Heart right ventricle (tissue), 16 donors: Measurements from ENCODE around the gene TPCN1. TPM values are rescaled to one million over a fixed set of nuclear protein-coding genes. Genes with fewer than 3 reads are reported as not detected.

Experiments used
- ATAC-seq, 8 donors: fragments of 200-7000 bp; cut with Tn5 transposase; one replicate each; pipeline ENCODE4 v1.9.1; 2020; ENCODE audit warnings: mild to moderate bottlenecking in 8 of 8, moderate library complexity in 8 of 8, moderate number of reproducible peaks in 1 of 8
- DNase-seq, 2 donors: peaks; one replicate each; pipeline ENCODE4 v3.0.0-alpha.2; 2020
- H3K27ac ChIP-seq, 10 donors: fragments of 200-600 bp; sonication (generic) in 2 of 10; one replicate each; pipeline versions ENCODE4 v1.5.0 to v1.8.0; 2020 to 2022; ENCODE audit warnings: mild to moderate bottlenecking in 3 of 10
- H3K27me3 ChIP-seq, 7 donors: fragments of 200-600 bp; one replicate each; pipeline ENCODE4 v1.8.0; 2021 to 2022; ENCODE audit warnings: mild to moderate bottlenecking in 2 of 7
- H3K36me3 ChIP-seq, 9 donors: fragments of 200-600 bp; sonication (generic) in 1 of 9; one replicate each; pipeline versions ENCODE4 v1.5.0 to v1.8.0; 2020 to 2022; ENCODE audit warnings: mild to moderate bottlenecking in 2 of 9
- H3K4me1 ChIP-seq, 9 donors: fragments of 200-600 bp; sonication (generic) in 1 of 9; one replicate each; pipeline versions ENCODE4 v1.5.0 to v1.8.0; 2020 to 2022; ENCODE audit warnings: mild to moderate bottlenecking in 4 of 9
- H3K4me3 ChIP-seq, 10 donors: fragments of 200-600 bp; sonication (generic) in 2 of 10; one replicate each; pipeline versions ENCODE4 v1.5.0 to v1.8.0; 2020 to 2022; ENCODE audit warnings: mild to moderate bottlenecking in 7 of 10, moderate library complexity in 2 of 10
- H3K9me3 ChIP-seq, 11 donors: fragments of 200-600 bp in 10 of 11; sonication (generic) in 2 of 11; one replicate each; pipeline versions ENCODE4 v1.5.0 to v1.8.0; 2013 to 2022; ENCODE audit warnings: mild to moderate bottlenecking in 2 of 11, control low read depth in 1 of 11, moderate library complexity in 1 of 11
- CTCF ChIP-seq, 9 donors: fragments of 200-600 bp; sonication (generic) in 2 of 9; IDR thresholded peaks; one replicate each; pipeline versions ENCODE4 v1.5.0 to v1.8.0; 2021 to 2022; ENCODE audit warnings: antibody characterized with exemption in 9 of 9, mild to moderate bottlenecking in 5 of 9, moderate library complexity in 1 of 9
- WGBS, 2 donors: extraction: QIAGEN DNeasy Blood & Tissue Kit; methylation state at CpG; one replicate each; pipeline ENCODE4 v1.1.7; 2013; ENCODE audit warnings: inconsistent platforms in 1 of 2; 5-methylcytosine and 5-hydroxymethylcytosine counted together
- intact Hi-C, 10 donors: fragments of 100-400 bp; cut with DNase I; formaldehyde crosslinking; loops; one replicate each; pipeline versions ENCODE4 v1.11.1 to v1.14.2; 2022
- polyA plus RNA-seq, 2 donors: library from polyadenylated mRNA; stranded (reverse); fragments of 200-250 nt; gene quantifications; one replicate each; pipeline ENCODE4 v1.2.3, GENCODE V29; 2013
- total RNA-seq, 10 donors: library from RNA; stranded (reverse); fragmentation: NEBNext Ultra II Directional in 3 of 10; extraction: Animal tissue kit (Norgen Biotek cat#: 25700) in 3 of 10; gene quantifications; one replicate each; pipeline versions ENCODE4 v1.2.1 to v1.2.4, GENCODE V29; 2021 to 2023
- donor health status: Arrhythmogenic right ventricular cardiomyopathy.
- donor health status: ischemic (EF 13 %, LVEDD 7.1; RV severe dilation, severe dysfunction).
- donor health status: healthy with polysubstance abuse.
- donor health status: DM: no; HTN: yes; CAD: no.
- donor health status: DM: no; HTN: no; CAD: no.
- donor health status: ischemic (EF 25% LVEDD 6.9; RV normal size, moderate dysfunction).
- donor health status: ischemic (EF 25% LVEDD 5.7; RV mildly dilated, moderate dysfunction).
- donor health status: healthy.
- donor health status: DM: yes; HTN: yes; CAD: no.
- donor health status: Ischemic cardiomyopathy.
- donor health status: ischemic (EF 35%, LVEDD 5.7; RV mildly dilated, moderate dysfunction).
- donor health status: nonischemic (EF 11% LVEDD 7.7; RV severe dilation, severe dysfunction).
- donor health status: DM: yes; HTN: yes; CAD: no.
- donor health status: PGD.
- donor health status: ischemic (EF 29% LVEDD 5.4; RV normal size, mild dysfunction).
- donor health status: nonischemic (EF 23%, LVEDD 6.1; RV moderate dilation, normal function).

Gene TPCN1
- total and polyA plus RNA-seq, 12 donors: 16.4 to 163 (median 127) TPM

GRCh38 chr12:113340061-113340460, 118.8 kb downstream of the TPCN1 start:
- Histone ChIP-seq H3K36me3 (no peaks in the 10 kb centered on the region), H3K4me3 (no peak overlapping the region), H3K27me3 (no peaks in the 10 kb centered on the region), H3K9me3 (no peaks in the 10 kb centered on the region), H3K27ac (no peak overlapping the region), H3K4me1 (peaks cover 0 to 12% (median 4%) of the 10 kb centered on the region in 9 donors)
- ATAC-seq (no peak), DNase-seq (no peak)
- no peak for TF ChIP-seq CTCF (IDR thresholded peaks at IDR 0.05)
- 76 to 79% methylated on average over 3 of the region's 3 CpGs for WGBS, 2 donors
- intact Hi-C loops: no loop called here

DNA sequence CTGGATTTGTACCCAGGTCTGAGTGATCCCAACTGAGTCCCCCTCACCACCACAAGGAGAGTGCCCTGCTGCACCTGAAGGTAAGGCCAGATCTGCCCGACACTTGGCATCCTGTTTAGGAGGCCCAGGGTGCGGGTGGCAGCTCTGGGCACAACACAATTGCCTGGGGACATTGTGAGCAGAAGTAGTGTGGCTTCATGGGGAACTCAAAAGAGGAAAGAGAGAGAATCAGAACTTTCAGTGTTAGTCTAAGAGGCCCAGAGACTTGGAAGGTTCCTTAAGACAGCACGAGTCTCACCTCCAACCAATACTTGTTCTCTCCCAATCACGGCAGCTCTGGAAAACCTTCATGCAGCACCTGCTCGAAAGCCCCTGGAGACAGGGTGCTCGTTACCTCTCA, 120.3 kb downstream of the TPCN1 start:
- H3K9me3 ChIP-seq: no peaks in the 10 kb centered on the region
- TF ChIP-seq CTCF (IDR thresholded peaks at IDR 0.05): no peak
- no peak for DNase-seq
- H3K4me1 ChIP-seq: no peaks in the 10 kb centered on the region
- H3K27ac ChIP-seq: no peak overlapping the region
- ATAC-seq: peak in 1 of 8 donors; percentile 20
- no peaks in the 10 kb centered on the region for H3K27me3 ChIP-seq
- H3K4me3 ChIP-seq: no peak overlapping the region
- WGBS, 2 donors: 81 to 84% methylated on average over 6 of the region's 6 CpGs
- H3K36me3 ChIP-seq: no peaks in the 10 kb centered on the region
- intact Hi-C loops: no loop called here

DNA sequence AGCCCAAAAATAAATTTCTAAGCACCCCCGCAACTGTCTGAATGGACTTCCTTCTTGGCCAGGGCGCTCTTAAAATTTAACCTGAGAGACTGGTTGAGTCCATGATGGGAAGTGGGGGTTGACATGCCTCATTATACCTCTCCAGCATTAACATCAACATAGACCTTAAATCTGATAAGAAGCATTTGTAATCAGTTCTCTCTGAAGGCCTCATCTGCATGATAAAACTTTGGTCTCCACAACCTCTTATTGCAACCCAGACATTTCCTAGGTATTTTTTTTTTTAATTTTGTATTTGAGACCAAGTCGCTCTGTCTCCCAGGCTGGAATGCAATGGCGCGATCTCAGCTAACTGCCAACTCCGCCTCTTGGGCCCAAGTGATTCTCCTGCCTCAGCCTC, 124.1 kb downstream of the TPCN1 start:
- WGBS, 2 donors: 92 to 95% methylated on average over 6 of the region's 6 CpGs
- no peaks in the 10 kb centered on the region for H3K36me3 ChIP-seq
- TF ChIP-seq CTCF (IDR thresholded peaks at IDR 0.05): no peak
- H3K4me3 ChIP-seq: no peak overlapping the region
- intact Hi-C loops: no loop called here
- DNase-seq (no peak), ATAC-seq (no peak)
- no peaks in the 10 kb centered on the region for H3K27me3 ChIP-seq
- no peaks in the 10 kb centered on the region for H3K9me3 ChIP-seq
- no peak overlapping the region for H3K27ac ChIP-seq
- H3K4me1 ChIP-seq: no peaks in the 10 kb centered on the region

DNA sequence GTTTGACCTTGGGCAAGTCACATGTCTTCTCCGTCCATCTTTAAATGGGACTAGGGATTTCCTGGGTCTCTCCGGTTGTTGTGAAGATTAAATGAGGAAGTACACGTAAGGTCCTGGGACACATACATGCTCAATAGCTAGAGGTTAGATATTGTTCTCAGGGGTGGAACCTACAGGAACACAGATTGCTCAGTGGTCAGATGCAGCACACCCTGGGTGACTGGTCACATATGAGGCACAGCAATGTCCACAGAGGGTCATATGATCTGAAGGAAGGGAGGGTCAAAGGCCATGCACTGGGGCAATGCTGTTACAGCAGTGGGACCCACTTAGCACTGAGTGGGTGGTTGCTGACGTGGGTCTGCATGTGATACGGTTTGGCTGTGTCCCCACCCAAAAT, 125.1 kb downstream of the TPCN1 start:
- no peaks in the 10 kb centered on the region for H3K27me3 ChIP-seq
- no peak for DNase-seq
- no peak for ATAC-seq
- intact Hi-C loops: no loop called here
- H3K27ac ChIP-seq: no peak overlapping the region
- TF ChIP-seq CTCF (IDR thresholded peaks at IDR 0.05): no peak
- H3K4me1 ChIP-seq: no peaks in the 10 kb centered on the region
- H3K4me3 ChIP-seq: no peak overlapping the region
- 83 to 90% methylated on average over 5 of the region's 5 CpGs for WGBS, 2 donors
- no peaks in the 10 kb centered on the region for H3K9me3 ChIP-seq
- H3K36me3 ChIP-seq: no peaks in the 10 kb centered on the region

GRCh38 chr12:113347107-113347506, 125.8 kb downstream of the TPCN1 start:
- Histone ChIP-seq H3K36me3 (no peaks in the 10 kb centered on the region), H3K9me3 (no peaks in the 10 kb centered on the region), H3K4me3 (no peak overlapping the region), H3K27me3 (no peaks in the 10 kb centered on the region), H3K27ac (no peak overlapping the region), H3K4me1 (no peaks in the 10 kb centered on the region)
- intact Hi-C loops: no loop called here
- DNase-seq (no peak), ATAC-seq (no peak)
- no peak for TF ChIP-seq CTCF (IDR thresholded peaks at IDR 0.05)
- 93% methylated on average over 3 of the region's 3 CpGs for WGBS, 2 donors
